ENCODE results near the gene MZF1.
A peak's percentile ranks its signal among the peaks of the same experiment; 100 is the strongest.

MZF1 gene

DNA sequence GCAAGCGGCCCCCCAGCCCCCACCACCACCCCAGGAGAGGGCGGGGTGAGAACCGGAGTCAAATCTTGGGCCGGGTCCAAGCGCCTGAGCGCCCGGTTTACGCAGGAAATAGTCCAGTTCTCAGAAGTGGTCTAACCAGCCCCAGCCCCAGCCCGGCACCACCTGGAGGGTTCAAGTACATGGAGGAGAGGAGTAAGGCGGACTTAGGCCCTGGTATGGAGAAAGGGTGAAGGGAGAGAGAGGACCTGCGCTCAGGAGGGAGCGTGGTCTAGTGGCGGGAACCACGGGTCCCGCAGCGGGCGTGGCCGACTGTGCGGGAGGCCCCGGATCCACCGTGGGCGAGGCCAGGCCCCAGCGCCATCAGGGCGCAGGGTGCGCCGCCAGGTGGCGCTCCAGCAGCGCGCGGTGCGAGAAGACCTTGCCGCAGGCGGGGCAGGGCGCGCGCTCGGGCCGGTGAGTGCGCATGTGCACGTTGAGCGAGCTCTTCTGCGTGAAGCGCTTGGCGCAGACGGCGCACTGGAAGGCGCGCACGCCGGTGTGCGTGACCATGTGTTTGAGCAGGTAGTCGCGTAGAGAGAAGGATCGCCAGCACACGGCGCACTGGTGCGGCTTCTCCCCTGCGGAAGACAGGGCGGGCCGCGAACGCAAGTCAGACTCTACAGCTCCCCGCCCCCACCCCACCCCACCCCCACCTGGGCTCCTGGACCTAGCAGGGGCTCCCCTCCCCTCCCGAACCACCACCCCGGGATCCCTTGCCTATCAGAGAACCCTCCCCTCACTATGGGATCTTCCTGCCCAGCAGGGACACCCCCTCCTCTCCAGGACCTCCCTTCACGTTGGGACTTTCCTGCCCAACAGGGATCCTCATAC is 59.2 kb downstream of the MZF1 start:
- Histone ChIP-seq H3K27ac (ENCODE audit: low read depth, low read length) (peak overlapping the region; percentile 79), H3K9me3 (ENCODE audit: control insufficient read depth, insufficient read depth, low read length) (no peaks in the 10 kb centered on the region), H3K36me3 (ENCODE audit: control insufficient read depth, insufficient read depth, low read length) (peaks cover 3% of the 10 kb centered on the region; the same call in 1 of the 2 replicates), H3K9ac (ENCODE audit: low read depth, low read length) (peak overlapping the region; percentile 46; the same call in 1 of the 2 replicates), H3K27me3 (ENCODE audit: control insufficient read depth, insufficient read depth, low read length) (no peaks in the 10 kb centered on the region), H3K4me1 (ENCODE audit: control insufficient read depth, insufficient read depth, low read length) (peaks cover 20% of the 10 kb centered on the region), H3K4me3 (ENCODE audit: low read depth, low read length) (peak overlapping the region; percentile 62)

DNA sequence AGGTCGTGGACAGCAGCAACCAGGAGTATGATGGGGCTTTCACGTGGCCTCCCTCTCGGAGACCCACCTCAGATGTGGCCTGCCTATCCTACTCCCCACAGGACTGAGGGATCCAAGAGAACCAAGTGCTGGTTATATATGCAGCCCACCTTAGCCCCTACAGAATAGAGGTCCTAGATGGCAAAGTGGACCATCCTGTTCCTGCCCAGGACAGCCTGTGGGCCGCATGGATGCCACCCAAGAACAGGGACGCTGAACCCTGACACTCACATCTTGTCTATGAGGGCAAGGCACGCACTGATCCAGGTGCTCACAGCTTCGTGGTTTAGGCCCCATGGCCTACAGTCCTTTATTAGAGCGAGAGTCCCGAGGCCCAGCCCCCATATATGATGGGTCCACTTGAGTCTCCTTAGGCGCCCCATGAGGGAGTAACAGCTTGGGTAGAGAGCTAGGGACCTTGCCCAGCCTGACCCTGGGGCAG is 59.9 kb downstream of the MZF1 start:
- Histone ChIP-seq H3K27me3 (ENCODE audit: control insufficient read depth, insufficient read depth, low read length) (no peaks in the 10 kb centered on the region), H3K9me3 (ENCODE audit: control insufficient read depth, insufficient read depth, low read length) (no peaks in the 10 kb centered on the region), H3K36me3 (ENCODE audit: control insufficient read depth, insufficient read depth, low read length) (peaks cover 3% of the 10 kb centered on the region; the same call in 1 of the 2 replicates), H3K27ac (ENCODE audit: low read depth, low read length) (peak overlapping the region; percentile 20), H3K4me1 (ENCODE audit: control insufficient read depth, insufficient read depth, low read length) (peaks cover 15% of the 10 kb centered on the region), H3K9ac (ENCODE audit: low read depth, low read length) (no peak overlapping the region), H3K4me3 (ENCODE audit: low read depth, low read length) (no peak overlapping the region)
